ENCODE data around the gene PFKFB3.

Gene PFKFB3

DNA sequence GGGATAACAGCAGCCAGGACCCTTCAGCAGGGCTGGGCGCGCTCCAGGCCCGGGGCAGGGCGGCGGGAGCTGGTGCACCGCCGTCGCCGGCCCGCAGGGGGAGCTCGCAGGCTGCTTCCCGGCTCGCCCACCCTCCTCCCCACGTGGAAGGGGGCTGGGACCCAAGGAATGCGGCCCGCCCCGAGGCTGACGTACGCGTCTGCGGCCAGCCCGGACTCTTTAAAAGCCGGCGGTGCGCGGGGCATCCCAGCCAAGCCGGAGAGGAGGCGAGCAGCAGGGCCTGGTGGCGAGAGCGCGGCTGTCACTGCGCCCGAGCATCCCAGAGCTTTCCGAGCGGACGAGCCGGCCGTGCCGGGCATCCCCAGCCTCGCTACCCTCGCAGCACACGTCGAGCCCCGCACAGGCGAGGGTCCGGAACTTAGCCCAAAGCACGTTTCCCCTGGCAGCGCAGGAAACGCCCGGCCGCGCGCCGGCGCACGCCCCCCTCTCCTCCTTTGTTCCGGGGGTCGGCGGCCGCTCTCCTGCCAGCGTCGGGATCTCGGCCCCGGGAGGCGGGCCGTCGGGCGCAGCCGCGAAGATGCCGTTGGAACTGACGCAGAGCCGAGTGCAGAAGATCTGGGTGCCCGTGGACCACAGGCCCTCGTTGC, at the start of gene PFKFB3:
Gene PFKFB3, plus strand, starts transcription at position 249 of the 647 bp plus-strand sequence. Its CDS starts 329 bp downstream, at position 578.
- Histone ChIP-seq H3K27ac (ENCODE audit: low read depth, low read length) (peak within 1 kb of the TSS; percentile 92), H3K27me3 (ENCODE audit: control insufficient read depth in 5 of 5, insufficient read depth in 4 of 5, low read length in 5 of 5) (no peaks in the 10 kb centered on the region), H3K9ac (ENCODE audit: low read length in 5 of 5) (peak within 1 kb of the TSS; percentile 77 to 97 (median 93)), H3K4me3 (ENCODE audit: low read depth in 1 of 5, low read length in 5 of 5) (peak within 1 kb of the TSS; percentile 87 to 100 (median 95)), H3K4me1 (ENCODE audit: control insufficient read depth in 5 of 5, insufficient read depth in 5 of 5, low read length in 5 of 5) (peaks cover 5 to 66% (median 54%) of the 10 kb centered on the region in 5 donors), H3K9me3 (ENCODE audit: control insufficient read depth in 5 of 5, low read length in 5 of 5) (no peaks in the 10 kb centered on the region), H3K36me3 (ENCODE audit: control insufficient read depth in 5 of 5, insufficient read depth in 5 of 5, low read length in 5 of 5) (peaks cover 0 to 8% (median 2%) of the 10 kb centered on the region in 5 donors)

DNA sequence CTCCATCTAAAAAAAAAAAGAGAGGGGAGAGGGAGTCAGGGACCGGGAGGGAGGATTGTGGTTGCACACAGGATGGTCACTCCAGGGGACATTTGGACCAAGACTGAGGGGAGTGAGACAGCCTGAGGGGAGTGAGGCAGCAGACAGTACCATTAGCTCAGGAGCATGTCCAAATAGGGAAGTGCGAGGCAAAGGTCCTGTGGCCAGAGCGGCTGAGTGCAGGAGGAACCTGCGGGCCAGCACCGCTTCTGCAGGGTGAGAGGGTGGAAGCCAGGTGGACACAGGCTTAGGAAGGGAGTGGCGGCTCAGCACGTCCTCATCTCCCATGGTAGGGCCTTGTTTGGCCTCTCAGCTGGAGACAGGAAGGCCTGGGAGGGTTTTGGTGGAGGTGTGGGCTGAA, 48.9 kb upstream of the PFKFB3 start:
- Histone ChIP-seq H3K27ac (ENCODE audit: low read depth, low read length) (peak overlapping the region; percentile 57), H3K9me3 (ENCODE audit: control insufficient read depth in 5 of 5, low read length in 5 of 5) (no peaks in the 10 kb centered on the region), H3K36me3 (ENCODE audit: control insufficient read depth in 5 of 5, insufficient read depth in 5 of 5, low read length in 5 of 5) (no peaks in the 10 kb centered on the region), H3K4me1 (ENCODE audit: control insufficient read depth in 5 of 5, insufficient read depth in 5 of 5, low read length in 5 of 5) (peaks cover 6 to 38% (median 36%) of the 10 kb centered on the region in 5 donors), H3K4me3 (ENCODE audit: low read depth in 1 of 5, low read length in 5 of 5) (no peak overlapping the region), H3K27me3 (ENCODE audit: control insufficient read depth in 5 of 5, insufficient read depth in 4 of 5, low read length in 5 of 5) (no peaks in the 10 kb centered on the region), H3K9ac (ENCODE audit: low read length in 5 of 5) (peak overlapping the region in 1 of 5 donors; percentile 16)

DNA sequence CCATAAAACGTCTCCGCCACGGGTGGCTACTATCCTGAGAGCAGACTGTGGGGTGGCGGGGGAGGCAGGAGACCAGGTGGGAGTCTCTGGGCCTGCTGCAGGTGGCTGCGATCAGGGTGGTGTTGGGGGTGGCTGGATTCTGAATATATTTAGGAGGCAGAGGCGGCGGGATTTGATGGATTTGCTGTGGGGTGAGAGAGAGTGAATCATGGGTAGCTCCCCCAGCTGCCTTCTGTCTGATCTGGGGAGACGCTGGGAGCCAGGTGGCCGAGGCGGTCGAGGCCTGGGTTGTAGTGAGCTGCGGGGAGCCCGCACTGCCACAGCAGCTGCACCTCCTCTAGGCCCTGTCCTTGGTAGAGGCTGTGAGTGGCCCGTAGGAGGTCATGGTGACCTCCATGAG, 48.2 kb upstream of the PFKFB3 start:
- no peaks in the 10 kb centered on the region for H3K36me3 ChIP-seq (ENCODE audit: control insufficient read depth in 5 of 5, insufficient read depth in 5 of 5, low read length in 5 of 5)
- no peaks in the 10 kb centered on the region for H3K27me3 ChIP-seq (ENCODE audit: control insufficient read depth in 5 of 5, insufficient read depth in 4 of 5, low read length in 5 of 5)
- H3K9me3 ChIP-seq (ENCODE audit: control insufficient read depth in 5 of 5, low read length in 5 of 5) = no peaks in the 10 kb centered on the region
- H3K4me1 ChIP-seq (ENCODE audit: control insufficient read depth in 5 of 5, insufficient read depth in 5 of 5, low read length in 5 of 5) = peaks cover 6 to 38% (median 36%) of the 10 kb centered on the region in 5 donors
- H3K27ac ChIP-seq (ENCODE audit: low read depth, low read length) = no peak overlapping the region
- no peak overlapping the region for H3K4me3 ChIP-seq (ENCODE audit: low read depth in 1 of 5, low read length in 5 of 5)
- H3K9ac ChIP-seq (ENCODE audit: low read length in 5 of 5) = peak overlapping the region in 1 of 5 donors; percentile 35

DNA sequence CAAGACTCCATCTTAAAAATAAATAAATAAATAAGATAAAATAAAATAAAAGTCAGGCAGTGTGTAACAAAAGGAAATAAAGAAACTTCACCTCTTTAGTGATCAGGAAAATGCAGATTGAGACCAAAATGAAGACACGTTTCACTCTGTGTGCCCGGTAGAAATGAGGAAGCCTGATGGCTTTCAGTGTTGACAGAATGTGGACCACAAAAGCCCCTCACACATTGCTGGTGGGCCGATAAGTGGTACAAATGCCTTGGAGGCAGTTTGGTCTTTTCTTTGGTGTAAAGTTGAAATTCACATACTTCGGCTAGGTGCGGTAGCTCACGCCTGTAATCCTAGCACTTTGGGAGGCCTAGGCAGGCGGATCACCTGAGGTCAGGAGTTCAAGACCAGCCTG, 44.5 kb upstream of the PFKFB3 start:
- H3K27ac ChIP-seq (ENCODE audit: low read depth, low read length) = peak overlapping the region; percentile 70
- no peak overlapping the region for H3K4me3 ChIP-seq (ENCODE audit: low read depth in 1 of 5, low read length in 5 of 5)
- peak overlapping the region in 1 of 5 donors; percentile 70 for H3K9ac ChIP-seq (ENCODE audit: low read length in 5 of 5)
- H3K9me3 ChIP-seq (ENCODE audit: control insufficient read depth in 5 of 5, low read length in 5 of 5) = no peaks in the 10 kb centered on the region
- H3K4me1 ChIP-seq (ENCODE audit: control insufficient read depth in 5 of 5, insufficient read depth in 5 of 5, low read length in 5 of 5) = peaks cover under 1 to 17% (median 16%) of the 10 kb centered on the region in 5 donors
- no peaks in the 10 kb centered on the region for H3K27me3 ChIP-seq (ENCODE audit: control insufficient read depth in 5 of 5, insufficient read depth in 4 of 5, low read length in 5 of 5)
- H3K36me3 ChIP-seq (ENCODE audit: control insufficient read depth in 5 of 5, insufficient read depth in 5 of 5, low read length in 5 of 5) = no peaks in the 10 kb centered on the region

DNA sequence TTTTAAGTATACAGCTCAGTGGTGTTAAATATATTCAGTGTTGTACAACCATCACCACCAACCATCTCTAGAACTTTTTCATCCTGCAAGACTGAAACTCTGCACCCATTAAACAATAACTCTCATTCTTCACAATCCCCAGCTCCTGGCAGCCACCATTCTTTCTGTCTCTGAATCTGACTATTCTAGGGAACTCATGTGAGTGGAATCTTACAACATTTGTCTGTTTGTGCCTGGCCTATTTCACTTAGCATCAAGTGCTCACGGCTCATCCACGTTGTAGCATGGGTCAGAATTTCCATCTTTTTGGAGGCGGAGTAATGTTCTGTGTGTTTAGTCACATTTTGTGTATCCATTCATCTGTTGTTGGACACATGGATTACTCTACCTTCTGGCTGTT, 40.8 kb upstream of the PFKFB3 start:
- Histone ChIP-seq H3K4me1 (ENCODE audit: control insufficient read depth in 5 of 5, insufficient read depth in 5 of 5, low read length in 5 of 5) (peaks cover 3 to 30% (median 28%) of the 10 kb centered on the region in 5 donors), H3K27me3 (ENCODE audit: control insufficient read depth in 5 of 5, insufficient read depth in 4 of 5, low read length in 5 of 5) (no peaks in the 10 kb centered on the region), H3K9ac (ENCODE audit: low read length in 5 of 5) (peak overlapping the region in 1 of 5 donors; percentile 25), H3K36me3 (ENCODE audit: control insufficient read depth in 5 of 5, insufficient read depth in 5 of 5, low read length in 5 of 5) (peaks cover 0 to 7% (median 2%) of the 10 kb centered on the region in 5 donors), H3K27ac (ENCODE audit: low read depth, low read length) (peak overlapping the region; percentile 89), H3K9me3 (ENCODE audit: control insufficient read depth in 5 of 5, low read length in 5 of 5) (no peaks in the 10 kb centered on the region), H3K4me3 (ENCODE audit: low read depth in 1 of 5, low read length in 5 of 5) (no peak overlapping the region)

DNA sequence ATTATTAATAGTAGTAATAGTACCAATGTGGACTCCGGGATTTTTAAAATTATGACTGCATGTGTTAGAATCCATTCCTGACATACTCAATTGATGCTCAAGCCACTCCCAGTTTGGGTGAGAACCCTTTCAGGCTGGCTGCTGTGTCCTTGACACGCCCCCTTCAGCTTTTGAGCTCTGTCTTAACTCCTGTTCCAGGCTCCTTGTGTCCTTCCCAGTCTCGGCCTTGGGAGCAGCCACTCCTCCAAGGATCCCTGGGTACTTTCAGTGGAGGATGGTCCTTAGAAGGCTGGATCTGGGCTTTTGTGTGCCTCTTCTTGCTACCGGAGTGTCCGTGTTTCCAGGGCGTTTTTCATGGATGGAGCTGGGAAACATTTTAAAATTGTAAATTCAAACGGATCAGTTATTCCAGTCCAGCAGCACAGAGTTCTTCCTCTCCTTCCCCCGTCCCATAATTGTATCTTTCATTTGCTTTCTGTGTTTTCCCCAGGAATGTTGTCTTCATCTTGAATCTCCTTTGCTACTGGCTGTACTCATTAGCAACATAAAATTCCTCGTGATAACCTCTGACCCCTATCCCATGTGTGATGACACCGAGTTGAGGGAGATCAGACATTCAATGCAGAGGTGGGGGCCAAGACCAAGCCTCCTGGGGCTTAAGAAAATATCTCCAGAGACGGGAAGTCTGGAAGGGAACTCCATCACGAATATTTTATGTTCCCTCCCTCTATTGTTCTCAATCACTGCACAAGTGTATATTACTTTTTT, 40.0 kb upstream of the PFKFB3 start:
- Histone ChIP-seq H3K27ac (ENCODE audit: low read depth, low read length) (peak overlapping the region; percentile 89), H3K27me3 (ENCODE audit: control insufficient read depth in 5 of 5, insufficient read depth in 4 of 5, low read length in 5 of 5) (no peaks in the 10 kb centered on the region), H3K36me3 (ENCODE audit: control insufficient read depth in 5 of 5, insufficient read depth in 5 of 5, low read length in 5 of 5) (peaks cover 0 to 9% (median 2%) of the 10 kb centered on the region in 5 donors), H3K4me1 (ENCODE audit: control insufficient read depth in 5 of 5, insufficient read depth in 5 of 5, low read length in 5 of 5) (peaks cover 3 to 34% (median 29%) of the 10 kb centered on the region in 5 donors), H3K9ac (ENCODE audit: low read length in 5 of 5) (peak overlapping the region in 3 of 5 donors; percentile 48 to 68 (median 51)), H3K9me3 (ENCODE audit: control insufficient read depth in 5 of 5, low read length in 5 of 5) (no peaks in the 10 kb centered on the region), H3K4me3 (ENCODE audit: low read depth in 1 of 5, low read length in 5 of 5) (peak overlapping the region; percentile 48 to 71 (median 55))

DNA sequence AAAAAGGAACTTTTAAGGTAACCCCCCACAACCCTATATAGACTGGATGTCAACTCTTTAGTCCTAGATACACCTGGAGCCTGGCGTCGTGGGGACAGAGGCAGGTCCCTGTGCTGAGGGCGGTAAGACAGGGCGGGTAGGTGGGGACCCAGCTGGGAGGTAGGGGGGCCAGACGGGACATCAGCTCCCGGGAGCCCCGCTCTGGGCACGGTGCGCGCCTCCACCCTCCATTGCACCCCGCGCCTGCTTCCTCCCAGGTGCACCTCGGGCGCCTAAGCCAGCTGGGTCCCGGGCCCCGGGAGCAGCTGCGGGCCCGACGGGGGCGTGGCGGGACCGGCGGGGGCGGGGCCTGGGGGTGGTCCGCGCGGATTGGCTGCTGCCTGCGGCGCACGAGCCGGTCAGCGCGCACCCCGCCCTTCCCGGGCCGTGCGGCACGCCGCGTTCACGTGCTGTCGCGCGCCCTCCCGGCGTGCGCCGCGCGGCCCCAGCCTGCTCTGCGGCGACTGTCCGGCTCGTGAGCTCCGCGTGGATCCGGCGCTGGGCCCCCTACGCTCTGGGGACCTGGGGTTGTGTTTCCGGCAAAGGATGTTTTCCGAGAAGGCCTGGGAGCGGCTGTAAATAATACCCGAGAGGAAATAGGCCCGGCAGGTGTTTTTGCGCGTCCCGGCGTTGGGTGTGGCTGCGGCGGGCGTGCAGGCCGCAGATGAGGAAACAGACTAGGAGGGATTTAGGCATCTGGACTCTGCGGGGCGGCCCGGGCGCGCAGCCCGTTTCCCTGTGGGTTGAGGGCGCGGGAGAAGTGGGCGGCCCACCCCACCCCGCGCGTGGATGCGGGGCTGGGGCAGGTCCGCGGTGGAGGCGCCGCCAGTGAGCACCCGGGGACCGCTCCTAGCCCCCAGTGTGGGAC, 39.1 kb upstream of the PFKFB3 start:
- peak overlapping the region; percentile 59 to 79 (median 71) for H3K4me3 ChIP-seq (ENCODE audit: low read depth in 1 of 5, low read length in 5 of 5)
- H3K4me1 ChIP-seq (ENCODE audit: control insufficient read depth in 5 of 5, insufficient read depth in 5 of 5, low read length in 5 of 5) = peaks cover 3 to 43% (median 29%) of the 10 kb centered on the region in 5 donors
- peak overlapping the region; percentile 98 for H3K27ac ChIP-seq (ENCODE audit: low read depth, low read length)
- peaks cover 0 to 13% (median 9%) of the 10 kb centered on the region in 5 donors for H3K36me3 ChIP-seq (ENCODE audit: control insufficient read depth in 5 of 5, insufficient read depth in 5 of 5, low read length in 5 of 5)
- peak overlapping the region; percentile 63 to 89 (median 86) for H3K9ac ChIP-seq (ENCODE audit: low read length in 5 of 5)
- H3K9me3 ChIP-seq (ENCODE audit: control insufficient read depth in 5 of 5, low read length in 5 of 5) = no peaks in the 10 kb centered on the region
- no peaks in the 10 kb centered on the region for H3K27me3 ChIP-seq (ENCODE audit: control insufficient read depth in 5 of 5, insufficient read depth in 4 of 5, low read length in 5 of 5)

DNA sequence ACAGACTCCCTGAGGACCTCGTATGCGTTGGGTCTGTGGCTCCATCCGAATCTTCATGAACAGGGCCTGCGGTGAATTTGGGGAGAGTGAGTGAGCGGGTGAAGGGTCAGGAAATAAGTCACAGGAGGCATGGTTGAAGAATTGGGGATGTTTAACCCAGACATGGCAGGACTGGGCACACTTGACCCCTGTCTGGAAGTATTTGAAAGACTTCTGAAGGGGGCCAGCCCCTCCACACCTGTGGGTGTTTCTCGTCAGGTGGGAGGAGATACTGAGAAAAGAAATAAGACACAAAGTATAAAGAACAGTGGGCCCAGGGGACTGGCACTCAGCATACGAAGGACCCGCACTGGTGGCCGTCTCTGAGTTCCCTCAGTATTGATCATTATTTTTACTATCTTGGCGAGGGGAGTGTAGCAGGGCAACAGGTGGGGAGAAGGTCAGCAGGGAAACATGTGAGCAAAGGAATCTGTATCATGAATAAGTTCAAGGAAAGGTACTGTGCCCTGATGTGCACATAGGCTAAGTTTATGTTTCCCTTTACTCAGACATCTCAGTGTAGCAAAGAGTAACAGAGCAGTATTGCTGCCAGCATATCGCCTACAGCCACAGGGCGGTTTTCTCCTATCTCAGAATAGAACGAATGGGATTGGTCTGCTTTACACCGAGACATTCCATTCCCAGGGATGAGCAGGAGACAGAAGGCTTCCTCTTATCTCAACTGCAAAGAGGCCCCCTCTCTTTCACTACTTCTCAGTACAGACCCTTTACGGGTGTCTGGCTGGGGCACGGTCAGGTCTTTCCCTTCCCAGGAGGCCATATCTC, 38.2 kb upstream of the PFKFB3 start:
- H3K27me3 ChIP-seq (ENCODE audit: control insufficient read depth in 5 of 5, insufficient read depth in 4 of 5, low read length in 5 of 5) = no peaks in the 10 kb centered on the region
- H3K9me3 ChIP-seq (ENCODE audit: control insufficient read depth in 5 of 5, low read length in 5 of 5) = no peaks in the 10 kb centered on the region
- H3K4me3 ChIP-seq (ENCODE audit: low read depth in 1 of 5, low read length in 5 of 5) = peak overlapping the region; percentile 59 to 79 (median 71)
- peak overlapping the region; percentile 63 to 89 (median 86) for H3K9ac ChIP-seq (ENCODE audit: low read length in 5 of 5)
- peak overlapping the region; percentile 98 for H3K27ac ChIP-seq (ENCODE audit: low read depth, low read length)
- H3K36me3 ChIP-seq (ENCODE audit: control insufficient read depth in 5 of 5, insufficient read depth in 5 of 5, low read length in 5 of 5) = peaks cover 0 to 13% (median 9%) of the 10 kb centered on the region in 5 donors
- H3K4me1 ChIP-seq (ENCODE audit: control insufficient read depth in 5 of 5, insufficient read depth in 5 of 5, low read length in 5 of 5) = peaks cover 3 to 48% (median 33%) of the 10 kb centered on the region in 5 donors

DNA sequence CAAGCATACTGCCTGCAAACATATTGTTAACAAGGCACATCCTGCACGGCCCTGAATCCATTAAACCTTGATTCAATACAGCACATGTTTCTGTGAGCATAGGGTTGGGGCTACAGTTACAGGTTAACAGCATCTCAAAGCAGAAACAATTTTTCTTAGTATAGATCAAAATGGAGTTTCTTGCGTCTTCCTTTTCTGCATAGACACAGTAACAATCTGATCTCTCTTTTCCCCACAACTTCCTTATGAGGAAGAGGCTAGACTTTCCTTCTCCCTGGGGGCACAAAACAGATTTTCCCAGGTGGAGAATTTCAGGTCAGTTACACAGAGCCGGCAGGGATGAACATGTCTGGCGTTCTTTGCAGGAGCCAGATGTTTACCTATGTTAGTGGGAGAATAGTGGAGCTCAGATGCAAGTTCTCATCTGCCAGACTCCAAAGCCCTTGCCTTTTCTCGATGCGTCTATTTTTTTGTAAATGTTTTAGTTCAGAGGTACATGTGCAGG, 37.5 kb upstream of the PFKFB3 start:
- no peaks in the 10 kb centered on the region for H3K27me3 ChIP-seq (ENCODE audit: control insufficient read depth in 5 of 5, insufficient read depth in 4 of 5, low read length in 5 of 5)
- no peaks in the 10 kb centered on the region for H3K9me3 ChIP-seq (ENCODE audit: control insufficient read depth in 5 of 5, low read length in 5 of 5)
- H3K4me3 ChIP-seq (ENCODE audit: low read depth in 1 of 5, low read length in 5 of 5) = peak overlapping the region in 2 of 5 donors; percentile 76 to 79
- peaks cover 5 to 56% (median 41%) of the 10 kb centered on the region in 5 donors for H3K4me1 ChIP-seq (ENCODE audit: control insufficient read depth in 5 of 5, insufficient read depth in 5 of 5, low read length in 5 of 5)
- H3K9ac ChIP-seq (ENCODE audit: low read length in 5 of 5) = peak overlapping the region in 1 of 5 donors; percentile 20
- H3K27ac ChIP-seq (ENCODE audit: low read depth, low read length) = peak overlapping the region; percentile 98
- H3K36me3 ChIP-seq (ENCODE audit: control insufficient read depth in 5 of 5, insufficient read depth in 5 of 5, low read length in 5 of 5) = peaks cover 0 to 13% (median 9%) of the 10 kb centered on the region in 5 donors

All from subcutaneous abdominal adipose tissue (tissue), 5 donors.